Endothelial cell of umbilical vein (primary cell): ENCODE data around the gene METTL8. TPM values are rescaled to one million over a fixed set of nuclear protein-coding genes. Genes with fewer than 3 reads are reported as not detected.

Experiments
- BruUV-seq: library from RNA; stranded (reverse); fragments of 400-500 nt; replicated peaks from 2 replicates; lab custom pipeline; 2021; lab: Mats Ljungman, UMichigan
- CTCF ChIA-PET: fragments of 300-600, 350-600 bp; sonication (Branson Sonifier 250); formaldehyde crosslinking; loops from one replicate; lab custom pipeline; 2021; ENCODE audit warnings: antibody characterized with exemption, inconsistent platforms; lab: Charles Lee
- POLR2A ChIA-PET: fragments of 300-600, 350-600 bp; sonication (Branson Sonifier 250); formaldehyde crosslinking; loops from one replicate; lab custom pipeline; 2021; ENCODE audit warnings: antibody characterized with exemption, inconsistent platforms; lab: Charles Lee
- DNase-seq: peaks from one replicate; pipeline ENCODE4 v3.0.0-alpha.2; 2011; ENCODE audit warnings: low read depth, low spot score
- FAIRE-seq: peaks from 2 replicates; lab custom pipeline; 2011; peaks lifted over from hg19 to GRCh38; lab: Jason Lieb, UNC
- H2AFZ ChIP-seq: 2 replicates; pipeline ENCODE4 v1.6.0; 2012; ENCODE audit warnings: low read depth, low read length, control low read depth, inconsistent platforms
- H3K27ac ChIP-seq: 2 replicates; pipeline ENCODE4 v1.5.1; 2011; ENCODE audit warnings: low read depth, mild to moderate bottlenecking, control low read depth, low read length, moderate library complexity; ENCODE audit not compliant: insufficient read depth
- H3K27me3 ChIP-seq, 2 experiments: 2 replicates each; pipeline versions ENCODE4 v1.6.0 to v1.6.1; 2011; ENCODE audit warnings: low read length in 2 of 2, mixed read lengths in 1 of 2; ENCODE audit not compliant: control insufficient read depth in 2 of 2, insufficient read depth in 2 of 2
- H3K36me3 ChIP-seq, 2 experiments: 2 replicates in 1 of 2; 3 replicates in 1 of 2; pipeline ENCODE4 v1.5.1; 2011; ENCODE audit warnings: low read length in 2 of 2, mild to moderate bottlenecking in 1 of 2, moderate library complexity in 1 of 2; ENCODE audit not compliant: control insufficient read depth in 2 of 2, insufficient read depth in 2 of 2; ENCODE audit errors: extremely low read depth in 1 of 2
- H3K4me1 ChIP-seq: 3 replicates; pipeline ENCODE4 v1.5.1; 2011; ENCODE audit warnings: mild to moderate bottlenecking, low read length; ENCODE audit not compliant: control insufficient read depth, insufficient read depth; ENCODE audit errors: extremely low read depth
- H3K4me2 ChIP-seq: 2 replicates; pipeline ENCODE4 v1.6.1; 2011; ENCODE audit warnings: low read length, control low read depth, mixed read lengths; ENCODE audit not compliant: insufficient read depth
- H3K4me3 ChIP-seq, 3 experiments: fragments of 200-600 bp in 1 of 3; sonication (generic), shearing (Covaris generic) in 1 of 3; replicated peaks in 1 of 3; 2 replicates each; pipeline ENCODE4 v1.5.1; 2011 to 2016; ENCODE audit warnings: control low read depth in 3 of 3, low read length in 3 of 3, mild to moderate bottlenecking in 2 of 3, inconsistent platforms in 1 of 3, low read depth in 1 of 3, moderate library complexity in 1 of 3; ENCODE audit not compliant: insufficient read depth in 1 of 3
- H3K79me2 ChIP-seq: 2 replicates; pipeline ENCODE4 v1.6.0; 2012; ENCODE audit warnings: low read length, inconsistent platforms; ENCODE audit not compliant: control insufficient read depth, insufficient read depth
- H3K9ac ChIP-seq: replicated peaks from 2 replicates; pipeline ENCODE3; 2011; ENCODE audit warnings: low read length, control low read depth; ENCODE audit not compliant: insufficient read depth; ENCODE audit errors: extremely low read depth
- H3K9me1 ChIP-seq: replicated peaks from 3 replicates; pipeline ENCODE4 v1.6.0; 2011; ENCODE audit warnings: mild to moderate bottlenecking, low read length; ENCODE audit not compliant: control insufficient read depth, insufficient read depth; ENCODE audit errors: extremely low read depth
- H3K9me3 ChIP-seq: replicated peaks from 2 replicates; pipeline ENCODE4 v1.5.1; 2012; ENCODE audit warnings: low read length, inconsistent platforms; ENCODE audit not compliant: control insufficient read depth, insufficient read depth
- H4K20me1 ChIP-seq: replicated peaks from 2 replicates; pipeline ENCODE3; 2011; ENCODE audit warnings: mild to moderate bottlenecking, low read length; ENCODE audit not compliant: control insufficient read depth, insufficient read depth; ENCODE audit errors: extremely low read depth
- CTCF ChIP-seq, 2 donors: IDR thresholded peaks; 1 replicate in 1 of 2; 2 replicates in 1 of 2; pipeline ENCODE4 v1.5.1; 2011; ENCODE audit warnings: low read length in 2 of 2, mild to moderate bottlenecking in 2 of 2, moderate library complexity in 2 of 2, control low read depth in 1 of 2, inconsistent platforms in 1 of 2, low read depth in 1 of 2; ENCODE audit not compliant: insufficient read depth in 1 of 2; ENCODE audit errors: extremely low read depth in 1 of 2
- GATA2 ChIP-seq: IDR thresholded peaks from 2 replicates; pipeline ENCODE4 v1.7.0; 2011; ENCODE audit warnings: low read depth, mild to moderate bottlenecking, moderate library complexity, mixed read lengths, low read length; ENCODE audit not compliant: insufficient read length, insufficient read depth
- MYC ChIP-seq: IDR thresholded peaks from one replicate; pipeline ENCODE4 v1.6.1; 2011; ENCODE audit warnings: mild to moderate bottlenecking, low read depth, low read length
- POLR2AphosphoS5 ChIP-seq: IDR thresholded peaks from 2 replicates; pipeline ENCODE4 v1.6.1; 2012; ENCODE audit warnings: low read depth, mild to moderate bottlenecking, control low read depth, low read length, moderate library complexity; ENCODE audit not compliant: insufficient read depth
- dilution Hi-C: fragments of 300-500 bp; cut with MboI; formaldehyde crosslinking; loops from one replicate; pipeline ENCODE4 v1.15.0; 2019; ENCODE audit warnings: low sequenced_read_pairs; ENCODE audit not compliant: extremely low pct_ligation_motif_present
- intact Hi-C: fragments of 100-400 bp; cut with micrococcal nuclease; formaldehyde crosslinking; loops from one replicate; pipeline ENCODE4 v1.10.0; 2022
- polyA plus RNA-seq, 4 experiments: library from polyadenylated mRNA; depleted of rRNA in 3 of 4; stranded (reverse) in 3 of 4; unstranded in 1 of 4; fragments of >200 nt; gene quantifications; 2 replicates each; pipeline versions ENCODE4 v1.2.1 to v1.2.3, GENCODE V29; 2011 to 2012; ENCODE audit warnings: missing spikeins in 1 of 4
- total RNA-seq: library from RNA; stranded (reverse); gene quantifications from 2 replicates; pipeline ENCODE4 v1.2.3, GENCODE V29; 2021
- TF ChIP-seq, protein P1 (sequence below): IDR thresholded peaks from 2 replicates; pipeline ENCODE4 v1.6.1; 2011; ENCODE audit not compliant: insufficient read depth, insufficient read length

The METTL8 gene
- total and polyA plus RNA-seq, 2 donors (not counting 3 experiments of a cell fraction or from before 2014, with no cell fraction given), result 7.0 to 20.2 TPM

GRCh38 chr2:171348056-171348455 is 85.7 kb downstream of the METTL8 start:
- no peaks in the 10 kb centered on the region for H4K20me1 ChIP-seq
- H3K79me2 ChIP-seq, result no peaks in the 10 kb centered on the region
- TF ChIP-seq POLR2AphosphoS5 (no peak), CTCF (IDR thresholded peaks at IDR 0.05; ENCODE audit: extremely low read depth in 1 of 2, insufficient read depth in 1 of 2, low read depth in 1 of 2, low read length in 2 of 2) (no peak), MYC (no peak), GATA2 (no peak)
- TF ChIP-seq, protein P1, sequence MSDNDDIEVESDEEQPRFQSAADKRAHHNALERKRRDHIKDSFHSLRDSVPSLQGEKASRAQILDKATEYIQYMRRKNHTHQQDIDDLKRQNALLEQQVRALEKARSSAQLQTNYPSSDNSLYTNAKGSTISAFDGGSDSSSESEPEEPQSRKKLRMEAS, result no peak
- peaks cover 16% of the 10 kb centered on the region for H3K4me1 ChIP-seq
- POLR2A ChIA-PET, result no interaction called here
- FAIRE-seq, result no peak
- dilution Hi-C loops (no loop called here), intact Hi-C loops (loop anchor here (5.0 kb wide), 1 partner anchor 54 kb away; no protein-coding TSS in a partner anchor)
- H3K4me2 ChIP-seq, result no peak overlapping the region
- DNase-seq, result no peak
- CTCF ChIA-PET, result interaction anchor here (1.2 to 3.8 kb wide), 2 partner anchors 13 to 68 kb away, joined by 4 to 23 read pairs; no protein-coding TSS in a partner anchor
- no peak overlapping the region for H3K9ac ChIP-seq
- no peaks in the 10 kb centered on the region for H3K9me1 ChIP-seq
- H3K27me3 ChIP-seq, result no peaks in the 10 kb centered on the region
- H2AFZ ChIP-seq, result no peak overlapping the region
- H3K27ac ChIP-seq, result no peak overlapping the region
- no TSS peak for BruUV-seq
- H3K9me3 ChIP-seq, result no peaks in the 10 kb centered on the region
- H3K36me3 ChIP-seq, result no peaks in the 10 kb centered on the region
- H3K4me3 ChIP-seq, result no peak overlapping the region
